Measurements from ENCODE around the gene DBI.

GRCh38 chr2:119333360-119333759 is 33.4 kb upstream of the DBI start:
- TF ChIP-seq EP300 (IDR thresholded peaks at IDR 0.05) (no peak), CTCF (IDR thresholded peaks at IDR 0.05) (no peak), POLR2A (IDR thresholded peaks at IDR 0.05; ENCODE audit: low read depth) (no peak), POLR2AphosphoS5 (IDR thresholded peaks at IDR 0.05) (no peak)

Measured in esophagus muscularis mucosa (tissue), 4 donors.